SKM-1 (cell line): ENCODE data around the gene ZNF276.
"Not testable (repeated sequence)": the region's sequence is repeated elsewhere in the genome, so short reads cannot be mapped to it uniquely, and the experiment has no call there.

Experiments
- DNase-seq: peaks from one replicate; lab custom pipeline; 2025; ENCODE audit not compliant: unreplicated experiment; lab: John Stamatoyannopoulos, UW

ZNF276 gene

DNA sequence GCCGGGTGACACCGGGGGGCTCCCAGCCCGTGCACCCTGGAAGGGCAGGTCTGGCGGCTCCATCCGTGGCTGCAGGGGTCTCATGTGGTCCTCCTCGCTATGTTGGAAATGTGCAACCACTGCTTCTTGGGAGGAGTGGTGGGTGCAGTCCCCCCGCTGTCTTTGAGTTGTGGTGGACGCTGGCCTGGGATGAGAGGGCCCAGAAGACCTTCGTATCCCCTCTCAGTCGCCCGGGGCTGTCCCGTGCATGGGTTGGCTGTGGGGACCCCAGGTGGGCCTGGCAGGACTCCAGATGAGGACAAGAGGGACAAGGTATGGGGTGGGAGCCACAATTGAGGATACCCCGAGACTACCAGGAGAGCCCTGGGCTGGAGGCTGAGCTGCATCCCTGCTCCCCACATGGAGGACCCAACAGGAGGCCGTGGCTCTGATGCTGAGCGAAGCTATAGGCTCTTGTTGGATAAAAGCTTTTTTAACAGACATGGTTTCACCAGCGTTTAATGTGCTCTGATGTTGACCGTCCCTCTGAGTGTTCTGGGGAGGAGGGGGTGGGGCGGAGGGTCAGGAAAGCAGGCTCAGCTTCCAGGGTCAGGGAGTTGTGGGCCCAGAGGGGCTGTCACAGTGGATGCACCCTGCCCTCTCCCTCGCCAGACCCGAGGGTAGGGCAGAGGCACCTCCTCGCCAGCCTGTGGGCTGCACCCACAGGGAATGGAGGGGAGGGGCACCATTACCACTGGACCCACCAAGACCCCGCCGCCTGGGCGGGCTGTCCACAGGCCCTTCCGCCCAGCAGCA is 25.3 kb upstream of the ZNF276 start:
- DNase-seq = no peak

DNA sequence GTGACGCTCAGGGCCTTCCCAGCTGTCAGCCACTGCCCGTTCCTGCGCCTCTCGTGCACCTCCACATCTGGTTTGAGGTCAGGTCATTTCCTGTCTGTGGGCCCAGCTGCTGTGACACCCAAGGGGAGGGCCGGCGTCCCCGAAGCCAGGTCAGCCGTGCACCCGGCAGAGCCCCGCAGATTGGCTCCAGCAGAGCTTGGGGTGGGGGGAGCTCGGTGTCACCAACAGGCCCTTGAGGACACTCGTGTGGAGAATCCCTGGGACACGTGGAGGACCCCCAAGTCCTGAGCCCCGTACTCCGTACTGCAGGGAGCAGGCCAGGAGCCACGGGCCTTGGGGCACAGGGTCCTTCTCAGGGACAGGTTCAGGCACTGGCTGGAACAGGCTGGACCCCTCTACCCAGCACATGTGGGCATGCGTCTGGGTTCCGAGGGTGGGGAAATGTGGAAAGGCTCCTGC is 24.6 kb upstream of the ZNF276 start:
- DNase-seq = no peak

DNA sequence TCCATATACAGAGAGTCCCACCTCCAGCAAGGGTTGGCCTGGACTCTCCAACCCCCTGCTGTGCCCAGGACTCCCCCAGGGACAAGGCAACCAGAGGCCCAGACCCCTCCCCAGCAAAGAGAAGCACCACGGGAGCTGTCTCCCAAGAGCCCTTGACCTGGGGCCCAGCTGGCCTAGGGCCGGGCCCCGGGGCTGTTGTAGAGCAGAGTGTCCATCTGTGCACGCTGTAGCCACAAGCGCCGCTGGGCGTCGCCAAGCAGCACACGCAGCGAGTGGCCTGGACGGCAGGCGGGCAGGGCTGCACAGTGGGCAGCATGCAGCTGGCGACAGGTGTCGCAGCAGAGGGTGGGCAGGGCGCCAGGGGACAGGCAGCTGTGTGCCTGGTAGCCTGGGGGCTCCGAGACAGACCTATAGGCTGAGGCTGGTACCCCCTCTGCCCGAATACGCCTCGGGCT is 24.1 kb upstream of the ZNF276 start:
- no peak for DNase-seq

DNA sequence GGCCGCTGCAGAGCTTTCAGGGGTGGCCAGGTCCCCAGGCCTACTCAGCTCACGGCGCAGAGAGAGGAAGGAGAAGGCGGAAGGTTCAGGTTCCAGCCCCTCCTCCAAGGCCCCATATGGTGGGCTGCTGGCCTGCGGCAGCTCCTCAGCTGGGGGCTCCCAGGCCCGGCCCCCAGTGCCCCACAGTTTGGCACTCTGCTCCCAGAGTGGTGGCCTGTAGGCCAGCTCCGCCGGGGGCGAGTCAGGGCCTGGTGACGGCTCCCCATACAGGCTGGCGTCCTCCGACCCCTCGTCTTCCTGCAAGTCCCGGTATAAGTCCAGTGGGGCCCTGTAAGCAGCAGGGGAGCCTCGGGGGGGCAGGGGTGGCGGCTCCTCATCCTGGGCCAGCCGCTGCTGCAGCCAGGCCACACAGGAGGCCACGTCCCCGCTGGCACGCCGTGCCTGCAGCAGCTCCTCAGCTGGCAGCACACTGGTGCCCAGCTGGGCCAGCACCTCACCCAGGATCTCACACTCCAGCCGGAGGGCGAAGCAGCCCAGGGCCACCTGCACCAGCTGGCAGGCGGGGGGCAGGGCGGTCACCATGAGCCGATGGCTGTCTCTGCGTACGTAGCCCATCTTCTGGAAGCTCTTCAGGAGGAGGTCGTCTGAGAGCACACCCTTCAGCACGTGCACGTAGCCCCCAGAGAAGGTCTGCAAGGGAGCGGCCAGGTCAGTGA is 23.6 kb upstream of the ZNF276 start:
- DNase-seq = no peak

DNA sequence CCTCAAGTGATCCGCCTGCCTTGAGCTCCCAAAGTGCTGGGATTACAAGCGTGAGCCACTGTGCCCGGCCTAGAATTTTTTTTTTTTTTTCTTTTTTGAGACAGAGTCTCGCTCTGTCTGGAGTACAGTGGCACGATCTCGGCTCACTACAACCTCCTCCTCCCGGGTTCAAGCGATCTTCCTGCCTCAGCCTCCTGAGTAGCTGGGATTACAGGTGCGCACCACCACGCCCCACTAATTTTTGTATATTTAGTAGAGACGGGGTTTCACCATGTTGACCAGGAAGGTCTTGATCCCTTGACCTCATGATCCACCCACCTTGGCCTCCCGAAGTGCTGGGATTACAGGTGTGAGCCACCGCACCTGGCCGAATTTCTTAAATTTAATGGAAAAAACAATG is 22.6 kb upstream of the ZNF276 start:
- not testable (repeated sequence) for DNase-seq

DNA sequence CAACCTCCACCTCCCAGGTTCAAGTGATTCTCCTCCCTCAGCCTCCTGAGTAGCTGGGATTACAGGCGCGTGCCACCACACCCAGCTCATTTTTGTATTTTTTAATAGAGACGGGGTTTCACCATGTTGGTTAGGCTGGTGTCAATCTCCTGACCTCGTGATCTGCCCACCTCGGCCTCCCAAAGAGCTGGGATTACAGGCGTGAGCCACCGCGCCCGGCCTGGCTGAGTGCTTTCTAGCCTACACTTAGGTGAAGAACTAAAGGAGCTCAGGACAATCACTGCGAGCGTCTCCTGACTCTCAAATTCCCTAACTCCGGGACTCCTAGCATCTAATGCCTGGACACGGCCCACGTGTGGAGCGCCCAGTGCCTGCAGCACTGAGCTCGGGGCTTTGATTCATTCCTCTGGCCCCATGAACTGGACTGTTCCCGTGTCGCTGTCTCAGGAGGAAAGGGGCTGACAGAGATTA is 21.7 kb upstream of the ZNF276 start:
- not testable (repeated sequence) for DNase-seq

DNA sequence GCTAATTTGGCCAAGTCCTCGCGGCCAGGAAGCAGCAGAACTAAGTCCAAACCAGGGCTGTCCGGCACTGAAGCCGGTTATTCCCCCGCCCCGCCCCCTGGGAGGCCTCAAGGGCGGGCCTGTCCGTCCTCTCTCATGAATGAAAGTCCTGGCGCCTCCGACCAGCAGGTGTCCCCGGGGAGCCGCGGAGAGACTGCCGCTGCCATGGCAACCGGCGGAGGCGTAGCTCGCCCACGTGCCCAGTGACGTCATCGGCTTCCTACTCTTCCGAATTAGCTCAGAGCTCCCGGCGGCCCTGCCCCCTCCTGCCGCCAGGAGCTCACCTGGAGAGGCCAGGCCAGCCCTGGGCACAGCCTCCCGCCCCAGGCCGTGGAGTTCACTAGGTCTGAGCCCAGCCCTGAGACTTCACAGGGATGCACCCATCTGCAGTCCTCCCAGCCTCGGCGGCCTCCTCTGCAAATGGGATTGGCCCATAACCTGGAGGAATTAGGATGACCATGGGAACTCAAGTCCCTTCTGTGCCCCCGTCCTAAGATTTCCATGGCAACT is 21.2 kb upstream of the ZNF276 start:
- DNase-seq = peak; percentile 99

DNA sequence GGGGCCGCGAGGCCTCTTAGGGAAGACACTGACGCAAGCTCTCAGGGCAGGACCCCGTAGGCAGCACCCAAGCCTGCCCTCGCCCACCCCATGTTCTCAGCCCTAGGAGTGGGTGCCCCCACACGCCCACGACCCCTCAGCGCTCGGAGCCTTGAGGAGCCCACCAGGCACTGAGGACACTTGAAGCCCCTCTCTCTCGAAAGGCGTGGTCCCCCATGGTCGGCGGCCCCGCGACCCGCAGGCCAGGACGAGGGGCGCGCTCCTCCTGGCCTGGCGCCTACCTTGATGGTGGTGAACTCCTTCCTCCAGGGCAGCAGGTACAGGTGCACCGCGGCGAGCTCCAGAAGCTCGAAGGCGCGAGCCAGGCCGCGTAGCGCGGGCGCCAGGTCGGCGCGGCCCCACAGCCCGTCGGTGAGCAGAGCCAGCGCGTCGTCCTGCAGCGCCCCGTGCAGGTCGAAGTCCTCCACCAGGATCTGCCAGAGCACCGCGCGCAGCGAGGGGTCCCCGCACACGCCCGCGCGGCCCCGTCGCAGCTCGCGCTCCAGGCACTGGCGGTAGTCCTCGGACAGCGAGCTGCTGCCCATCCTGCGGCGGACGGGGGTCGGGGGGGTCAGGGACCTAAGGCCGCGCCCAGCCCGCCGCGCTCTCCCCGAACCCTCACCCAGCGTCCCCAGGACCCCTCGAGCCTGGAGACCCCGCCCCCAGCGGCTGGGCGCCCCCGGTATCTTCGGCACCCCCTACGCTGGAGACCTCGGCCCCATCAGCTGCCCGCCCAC is 20.5 kb upstream of the ZNF276 start:
- no peak for DNase-seq

DNA sequence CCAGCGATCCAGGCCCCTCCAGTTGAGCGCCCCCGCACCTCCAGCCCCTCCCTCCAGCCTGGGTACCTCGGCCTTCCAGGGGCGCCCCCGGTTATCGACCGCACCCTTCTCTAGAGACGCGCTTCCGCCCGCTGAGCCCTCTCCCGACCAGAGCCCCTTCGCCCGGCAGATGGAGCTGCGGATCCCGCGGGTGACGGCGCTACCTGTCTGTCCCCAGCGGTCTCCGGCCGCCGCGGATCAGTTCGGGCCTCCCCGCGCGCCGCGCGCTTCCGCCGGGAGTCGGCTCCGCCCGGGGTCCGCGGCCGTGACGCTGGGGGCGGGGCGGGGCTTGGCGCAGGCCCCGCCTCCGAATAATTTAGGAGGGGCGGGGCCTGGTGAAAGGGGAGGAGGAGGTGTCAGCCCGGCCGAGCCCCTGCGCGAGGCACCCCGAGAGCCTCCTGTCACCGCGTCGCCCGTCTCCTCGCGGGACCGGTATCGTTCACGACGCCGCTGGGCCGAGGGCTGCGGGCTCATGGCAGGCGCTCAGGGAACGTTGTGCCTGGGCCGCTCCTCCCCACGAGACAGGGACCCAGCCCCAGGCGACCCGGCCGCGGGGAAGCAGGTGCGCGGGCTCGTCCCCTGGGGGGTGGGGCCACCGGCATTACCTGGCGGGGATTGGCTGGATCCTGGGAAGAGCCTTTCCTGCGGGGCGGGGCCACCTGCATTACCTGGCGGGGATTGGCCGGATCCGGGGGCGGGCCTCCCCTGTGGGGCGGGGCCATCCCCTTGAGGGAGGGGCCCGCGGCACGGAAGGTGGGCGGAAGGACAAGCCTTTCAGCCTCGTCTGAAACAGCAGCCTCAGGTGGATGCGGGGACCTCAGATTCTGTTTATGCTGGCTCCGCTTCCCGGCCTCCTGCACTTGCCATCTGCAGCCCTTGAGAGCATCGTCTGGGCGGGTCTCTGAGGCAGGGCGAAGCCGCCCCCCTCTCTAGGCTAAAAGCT is 19.6 kb upstream of the ZNF276 start, which contains the start of gene SPATA2L:
TSS of gene SPATA2L (minus strand) at position 281 of the 982 bp plus-strand sequence. CDS start 473 bp downstream, outside the sequence.
- DNase-seq = peak; percentile 85

DNA sequence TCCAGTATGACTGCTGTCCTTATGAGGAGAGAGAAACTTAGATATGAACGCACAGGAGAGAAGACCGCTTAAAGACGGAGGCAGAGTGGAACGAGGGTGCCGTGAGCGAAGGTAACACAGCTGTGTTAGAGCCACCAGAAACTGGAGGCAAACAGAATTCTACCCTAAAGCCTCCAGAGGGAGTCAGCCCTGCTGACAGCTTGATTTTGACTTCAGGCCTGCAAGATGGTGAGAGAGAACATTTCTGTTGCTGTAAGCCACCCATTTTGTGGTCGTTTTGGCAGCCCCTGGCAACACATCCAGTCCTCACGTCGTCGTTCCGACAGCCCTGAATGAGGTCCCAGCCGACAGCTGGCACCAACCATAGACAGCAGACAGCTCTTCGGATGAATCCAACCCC is 17.1 kb upstream of the ZNF276 start:
- DNase-seq = no peak

DNA sequence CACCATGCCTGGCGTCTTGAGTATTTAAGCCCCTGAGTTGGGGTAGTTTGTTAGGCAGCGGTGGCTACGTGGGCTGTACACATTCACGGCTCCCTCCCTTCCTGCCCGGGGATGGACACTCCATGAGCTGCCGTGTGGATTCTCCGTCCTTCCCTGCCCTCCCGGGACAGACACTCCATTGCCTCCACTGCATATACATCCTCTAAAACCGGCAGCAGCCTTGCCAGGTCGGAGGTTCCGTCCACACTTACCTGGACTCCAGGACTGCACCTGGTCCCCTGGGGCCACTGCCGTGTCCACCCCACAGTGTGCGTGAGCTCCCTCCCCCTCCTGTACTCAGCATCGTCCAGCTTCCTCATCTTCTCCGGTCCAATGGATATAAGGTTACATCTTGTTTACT is 16.3 kb upstream of the ZNF276 start:
- no peak for DNase-seq

DNA sequence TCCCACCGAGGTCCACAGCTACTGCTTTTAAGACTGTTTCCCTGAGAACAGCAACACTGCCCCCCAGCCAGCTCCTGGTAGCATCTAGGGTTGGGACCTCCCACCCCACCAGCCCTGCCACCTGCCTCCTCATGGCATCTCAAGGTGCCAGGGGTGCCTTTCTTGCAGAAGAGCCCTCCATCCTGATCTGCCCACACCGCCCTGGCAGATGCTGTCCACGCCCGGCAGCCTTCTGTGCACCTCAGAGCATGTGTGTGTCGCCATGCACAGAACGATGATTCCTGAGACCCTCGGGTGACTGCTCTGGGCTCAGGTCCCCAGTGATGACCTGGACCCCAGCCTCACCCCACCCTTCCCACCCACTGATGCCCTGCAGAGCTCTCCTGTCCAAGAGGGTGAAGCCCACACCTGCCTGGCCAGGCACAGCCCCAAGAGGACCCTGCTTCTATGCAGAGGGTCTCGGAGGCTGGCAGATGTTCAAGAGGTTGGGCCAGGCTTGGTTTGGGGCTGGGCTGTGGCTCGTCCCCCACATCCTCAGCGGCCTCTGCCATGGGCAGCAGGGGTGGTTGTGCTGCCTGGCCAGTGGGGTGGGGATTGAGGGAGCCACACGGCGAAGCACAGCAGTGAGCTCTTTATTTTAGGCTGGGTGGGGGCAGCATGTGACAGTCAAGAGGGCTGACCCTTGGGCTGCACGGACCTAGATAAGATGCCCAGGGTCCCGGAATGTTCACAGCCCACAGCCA is 14.6 kb upstream of the ZNF276 start:
- DNase-seq = no peak

DNA sequence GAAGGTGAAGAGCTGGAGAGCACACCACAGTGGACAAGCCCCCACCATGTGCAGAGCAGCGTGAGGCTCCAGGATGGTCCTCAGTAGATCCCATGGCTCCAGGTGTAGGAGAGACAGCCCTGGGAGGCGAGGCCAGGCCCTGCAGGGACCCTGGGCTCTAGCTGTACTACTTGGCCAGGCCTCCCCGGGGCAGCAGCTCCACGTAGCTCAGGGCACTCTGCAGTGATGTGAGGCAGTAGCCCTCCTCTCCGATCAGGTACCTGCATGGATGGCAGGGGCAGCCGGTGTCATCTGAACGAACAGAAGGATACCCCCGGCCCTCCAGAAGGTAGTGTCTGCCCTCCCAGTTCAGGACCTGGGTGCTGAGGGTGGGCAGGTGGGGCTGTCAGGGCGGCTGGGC is 13.6 kb upstream of the ZNF276 start:
- no peak for DNase-seq

DNA sequence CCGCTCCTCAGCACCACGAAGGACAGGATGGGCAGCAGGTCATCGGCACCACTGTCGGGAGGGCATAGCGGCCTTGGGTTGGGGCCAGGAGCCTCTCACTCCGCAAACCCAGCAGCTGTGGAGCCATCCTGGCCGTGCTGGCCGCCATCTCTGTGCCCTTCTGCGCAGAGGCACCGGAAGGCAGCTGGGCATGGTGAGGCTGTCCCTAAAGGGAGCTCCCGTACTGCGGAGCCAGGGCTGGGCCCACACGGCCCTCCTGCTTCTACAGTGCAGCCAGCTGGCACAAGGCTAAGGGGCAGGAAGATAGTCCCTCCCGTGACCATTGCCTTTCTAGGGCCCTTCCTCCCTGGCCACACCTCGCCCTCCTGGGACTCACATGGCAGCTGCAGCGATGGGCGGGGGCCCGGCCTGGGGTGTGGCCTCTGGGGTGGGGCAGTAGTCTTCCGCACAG is 12.8 kb upstream of the ZNF276 start:
- no peak for DNase-seq

DNA sequence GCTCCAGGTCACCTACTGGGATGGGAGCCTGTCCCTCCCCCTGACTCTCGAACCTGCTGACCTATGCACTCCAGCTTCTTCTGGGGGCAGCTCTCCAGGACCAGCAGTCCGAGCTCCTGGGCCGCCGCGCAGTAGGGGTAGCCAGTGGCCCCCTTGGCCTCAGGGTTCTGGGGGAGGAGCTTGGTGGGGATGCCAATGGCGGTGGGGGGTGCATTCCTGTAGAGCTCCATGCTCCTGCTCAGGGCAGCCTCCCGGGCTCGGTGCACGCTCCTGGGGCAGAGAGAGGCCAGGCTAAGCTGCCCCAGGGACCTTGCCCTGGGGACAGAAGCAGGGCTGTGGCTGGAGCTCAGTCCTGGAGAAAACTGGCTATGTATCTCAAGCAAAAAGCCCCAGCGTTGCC is 12.2 kb upstream of the ZNF276 start:
- DNase-seq = no peak

DNA sequence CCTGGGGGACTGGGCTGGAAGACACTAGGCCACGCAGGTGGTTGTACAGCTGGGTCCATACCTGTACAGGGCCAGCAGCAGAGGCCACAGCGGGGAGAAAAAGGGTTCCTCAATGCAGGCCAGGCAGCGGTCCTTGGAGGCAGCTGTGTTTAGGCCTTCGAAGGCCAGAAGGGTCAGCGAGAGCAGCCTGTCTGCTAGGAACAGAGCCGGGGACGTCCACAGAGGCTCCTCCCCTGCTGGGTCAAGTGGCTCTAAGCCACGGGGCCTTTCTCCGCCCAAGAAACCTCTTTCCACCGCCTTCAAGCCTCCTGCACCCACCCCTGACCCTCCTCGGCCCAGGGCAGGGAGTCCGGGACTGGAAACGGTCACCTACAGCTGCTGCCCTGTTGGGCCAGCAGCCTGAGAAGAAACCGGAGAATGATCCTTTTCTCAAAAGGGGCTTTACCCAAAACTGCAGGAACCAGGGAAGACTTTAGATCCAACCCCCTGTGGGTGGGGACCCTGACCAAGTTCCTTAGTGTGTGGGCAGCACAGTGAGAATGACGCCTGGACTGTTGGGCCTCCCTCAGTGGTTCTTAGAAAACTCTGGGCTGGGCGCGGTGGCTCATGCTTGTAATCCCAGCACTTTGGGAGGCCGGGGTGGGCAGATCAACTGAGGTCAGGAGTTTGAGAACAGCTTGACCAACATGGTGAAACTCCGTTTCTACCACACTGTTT is 11.5 kb upstream of the ZNF276 start:
- no peak for DNase-seq

DNA sequence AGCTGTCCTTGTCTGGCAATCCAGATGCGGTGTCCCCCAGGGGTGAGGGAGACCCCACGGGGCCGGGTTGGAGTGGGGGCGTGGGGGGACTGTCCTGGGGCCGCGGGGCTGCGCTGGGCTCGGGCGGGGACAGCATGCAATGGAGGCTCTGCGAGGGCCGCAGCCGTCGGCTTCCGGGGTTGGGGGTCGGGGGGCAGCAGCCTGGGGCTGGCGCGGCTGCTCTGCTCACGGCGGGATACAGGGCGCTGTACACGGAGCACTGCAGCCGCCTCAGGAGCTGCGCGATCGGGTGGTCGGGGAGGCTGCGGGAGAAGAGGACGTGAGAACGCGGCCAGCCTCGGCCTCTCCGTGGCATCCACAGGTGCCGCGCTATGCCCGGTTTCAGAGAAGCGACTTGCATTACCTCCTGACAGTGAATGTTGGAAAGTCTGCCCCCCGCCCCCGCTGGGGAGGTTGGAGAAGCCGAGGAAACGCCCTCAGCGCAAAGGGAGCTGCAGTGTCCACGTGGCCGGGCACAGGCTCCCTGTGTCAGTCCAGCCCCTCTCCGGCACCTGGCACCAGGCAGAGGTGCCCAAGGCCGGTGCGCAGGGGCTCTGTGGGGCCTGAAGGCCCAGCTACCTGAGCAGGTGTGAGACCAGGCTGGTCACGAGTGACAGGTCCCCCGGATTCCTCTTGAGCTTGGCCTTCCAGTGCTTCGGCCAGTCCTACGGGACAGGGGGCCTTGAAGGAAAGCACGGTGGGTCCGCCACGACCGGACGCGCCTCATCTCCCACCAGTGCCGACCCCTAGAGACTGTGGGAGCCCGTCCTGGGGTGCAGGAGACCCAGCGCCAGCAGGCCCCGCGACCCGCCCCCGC is 10.4 kb upstream of the ZNF276 start:
- no peak for DNase-seq
